LNCAP (cell line): ENCODE results near the gene GIMAP8.

Experiments used
- CTCF ChIP-seq: fragments of 450-650 bp; IDR thresholded peaks from 2 replicates; pipeline ENCODE4 v1.5.1; 2017; ENCODE audit warnings: mild to moderate bottlenecking

Gene GIMAP8

GRCh38 chr7:150421831-150422230 lies 28.6 kb upstream of the GIMAP8 start:
- no peak for TF ChIP-seq CTCF

GRCh38 chr7:150425670-150426069 lies 24.8 kb upstream of the GIMAP8 start:
- no peak for TF ChIP-seq CTCF

- TF ChIP-seq CTCF: no peak
These were observed 21.6 kb upstream of the GIMAP8 start for GRCh38 chr7:150428671-150429451.

- no peak for TF ChIP-seq CTCF
These were observed 20.7 kb upstream of the GIMAP8 start for GRCh38 chr7:150429699-150430098.

- no peak for TF ChIP-seq CTCF
These were observed 19.9 kb upstream of the GIMAP8 start for GRCh38 chr7:150430465-150431085.

GRCh38 chr7:150431839-150432658 lies 18.4 kb upstream of the GIMAP8 start:
- TF ChIP-seq CTCF: no peak
